Mesothelial cell of epicardium (in vitro differentiated cells): ENCODE results near the gene IRS1. TPM values are rescaled to one million over a fixed set of nuclear protein-coding genes. Genes with fewer than 3 reads are reported as not detected.

Experiments used
- DNase-seq, 2 experiments: peaks; one replicate each; pipeline ENCODE4 v3.0.0; 2021; ENCODE audit warnings: low spot score in 2 of 2; ENCODE audit not compliant: unreplicated experiment in 2 of 2
- H3K27ac Mint-ChIP-seq: 2 replicates; pipeline ENCODE4 v1.8.0; 2021; ENCODE audit warnings: mixed read lengths
- H3K27me3 Mint-ChIP-seq: 2 replicates; pipeline ENCODE4 v1.8.0; 2021; ENCODE audit warnings: low read depth, mixed read lengths
- H3K36me3 Mint-ChIP-seq: 2 replicates; pipeline ENCODE4 v1.8.0; 2021; ENCODE audit warnings: mixed read lengths
- H3K4me1 Mint-ChIP-seq: 2 replicates; pipeline ENCODE4 v1.8.0; 2021; ENCODE audit warnings: mixed read lengths
- H3K4me3 Mint-ChIP-seq: 2 replicates; pipeline ENCODE4 v1.8.0; 2021; ENCODE audit warnings: mild to moderate bottlenecking, moderate library complexity, mixed read lengths
- H3K9me3 Mint-ChIP-seq: 2 replicates; pipeline ENCODE4 v1.8.0; 2021; ENCODE audit warnings: mixed read lengths
- CTCF ChIP-seq: fragments of 200-600 bp; sonication (generic); IDR thresholded peaks from one replicate; pipeline ENCODE4 v1.5.0; 2021; ENCODE audit warnings: antibody characterized with exemption; ENCODE audit not compliant: unreplicated experiment
- total RNA-seq: library from RNA; stranded (reverse); gene quantifications from 3 replicates; pipeline ENCODE4 v1.2.1, GENCODE V29; 2021

The IRS1 gene
- total RNA-seq, 1 donor from 2014 or later, result 64.2 TPM

- Mint-ChIP-seq H3K4me1 (peaks cover 3% of the 10 kb centered on the region), H3K4me3 (no peak overlapping the region), H3K27ac (no peak overlapping the region), H3K9me3 (no peaks in the 10 kb centered on the region), H3K27me3 (no peaks in the 10 kb centered on the region), H3K36me3 (peaks cover 4% of the 10 kb centered on the region)
- no peak for DNase-seq
- TF ChIP-seq CTCF, result no peak
These were observed 31.6 kb upstream of the IRS1 start for GRCh38 chr2:226831266-226831665.

GRCh38 chr2:226829721-226830631, 30.4 kb upstream of the IRS1 start:
- Mint-ChIP-seq H3K9me3 (no peaks in the 10 kb centered on the region), H3K27me3 (no peaks in the 10 kb centered on the region), H3K4me3 (no peak overlapping the region), H3K4me1 (no peaks in the 10 kb centered on the region), H3K27ac (no peak overlapping the region), H3K36me3 (peaks cover 4% of the 10 kb centered on the region)
- no peak for TF ChIP-seq CTCF
- DNase-seq, result no peak

GRCh38 chr2:226828191-226828590, 28.6 kb upstream of the IRS1 start:
- DNase-seq, result no peak
- Mint-ChIP-seq H3K27ac (no peak overlapping the region), H3K4me1 (no peaks in the 10 kb centered on the region), H3K9me3 (peaks cover 4% of the 10 kb centered on the region), H3K4me3 (no peak overlapping the region), H3K27me3 (no peaks in the 10 kb centered on the region), H3K36me3 (peaks cover 3% of the 10 kb centered on the region)
- no peak for TF ChIP-seq CTCF

- Mint-ChIP-seq H3K27ac (no peak overlapping the region), H3K9me3 (peaks cover 4% of the 10 kb centered on the region), H3K27me3 (no peaks in the 10 kb centered on the region), H3K4me1 (no peaks in the 10 kb centered on the region), H3K36me3 (no peaks in the 10 kb centered on the region), H3K4me3 (no peak overlapping the region)
- no peak for TF ChIP-seq CTCF
- no peak for DNase-seq
These were observed 25.4 kb upstream of the IRS1 start for GRCh38 chr2:226825056-226825455.

- Mint-ChIP-seq H3K36me3 (no peaks in the 10 kb centered on the region), H3K9me3 (peaks cover 4% of the 10 kb centered on the region), H3K27me3 (peaks cover 7% of the 10 kb centered on the region), H3K27ac (no peak overlapping the region), H3K4me1 (no peaks in the 10 kb centered on the region), H3K4me3 (no peak overlapping the region)
- no peak for TF ChIP-seq CTCF
- DNase-seq, result no peak
These were observed 19.3 kb upstream of the IRS1 start for GRCh38 chr2:226818930-226819329.
